ENCODE measurements around the gene IKZF2. TPM values are rescaled to one million over a fixed set of nuclear protein-coding genes. Genes with fewer than 3 reads are reported as not detected.

Gene IKZF2
- total and polyA plus RNA-seq, 10 of the 15 experiments (the other 5 are each of a cell fraction or from before 2014, with no cell fraction given), result 15.2 to 266 (median 87.2) TPM

GRCh38 chr2:213042262-213042661 lies 109.2 kb downstream of the IKZF2 start:
- BruUV-seq (replicated peaks), result no TSS peak
- peaks cover 15 to 32% of the 10 kb centered on the region in 2 experiments for H3K36me3 ChIP-seq (ENCODE audit: control insufficient read depth in 2 of 2, insufficient read depth in 2 of 2, low read length in 1 of 2)
- FAIRE-seq (no peak), ATAC-seq (no peak), DNase-seq (ENCODE audit: low read depth, low spot score) (no peak)
- no peak overlapping the region for H3K27ac ChIP-seq (ENCODE audit: control insufficient read depth, insufficient read depth)
- H4K20me1 ChIP-seq (ENCODE audit: control insufficient read depth, insufficient read depth), result no peaks in the 10 kb centered on the region
- H3K4me1 ChIP-seq (ENCODE audit: control insufficient read depth, insufficient read depth, low read length), result peaks cover 20% of the 10 kb centered on the region
- peaks cover 11% of the 10 kb centered on the region for H3K79me2 ChIP-seq (ENCODE audit: control insufficient read depth, insufficient read depth, low read length)
- no peak overlapping the region for H2AFZ ChIP-seq (ENCODE audit: control insufficient read depth, low read depth, low read length)
- H3K4me3 ChIP-seq, result no peak overlapping the region
- H3K27me3 ChIP-seq (replicated peaks in 1 of 2; ENCODE audit: control insufficient read depth in 2 of 2, insufficient read depth in 2 of 2, low read length in 1 of 2), result no peaks in the 10 kb centered on the region
- H3K9ac ChIP-seq (ENCODE audit: control insufficient read depth, insufficient read depth, low read length), result no peak overlapping the region
- ChIA-PET POLR2A (interaction anchor here (0.6 to 1.3 kb wide), 4 partner anchors 27 to 105 kb away, joined by 3 to 5 read pairs (median 3); no protein-coding TSS in a partner anchor), CTCF (interaction anchor here (0.5 to 1.5 kb wide), 5 partner anchors 23 to 203 kb away, joined by 3 to 4 read pairs (median 3); no protein-coding TSS in a partner anchor), RAD21 (ENCODE audit: unreplicated experiment) (interaction anchor here (0.8 to 1.4 kb wide), 4 partner anchors 13 to 108 kb away, joined by 3 to 4 read pairs (median 4); no protein-coding TSS in a partner anchor), SMC1A (ENCODE audit: uncharacterized antibody, unreplicated experiment) (interaction anchor here (0.9 to 1.4 kb wide), 8 partner anchors 9 to 107 kb away, joined by 3 to 8 read pairs (median 3); no protein-coding TSS in a partner anchor)
- 24% methylated on average over 4 of the region's 4 CpGs for WGBS (ENCODE audit: insufficient coverage, insufficient replicate concordance, low lambda C conversion rate, missing lambda C conversion rate)
- intact Hi-C loops (cut with micrococcal nuclease; ENCODE audit: unreplicated experiment) (no loop called here), in situ Hi-C loops (cut with MboI) (no loop called here)
- no peak overlapping the region for H3K4me2 ChIP-seq (ENCODE audit: control insufficient read depth, insufficient read depth)
- H3K9me3 ChIP-seq (replicated peaks; ENCODE audit: control insufficient read depth, insufficient read depth, low read length), result no peaks in the 10 kb centered on the region; the same call in 1 of the 3 replicates
- TF ChIP-seq BCLAF1 (IDR thresholded peaks at IDR 0.05) (no peak), FOXK2 (IDR thresholded peaks at IDR 0.05) (no peak), SMAD1 (IDR thresholded peaks at IDR 0.05; ENCODE audit: low read depth, partially characterized antibody) (no peak), ZBTB11 (CRISPR knock-in tag; IDR thresholded peaks at IDR 0.05) (no peak), CEBPB (IDR thresholded peaks at IDR 0.05; ENCODE audit: borderline replicate concordance in 1 of 2, low read depth in 2 of 2, low read length in 2 of 2) (no peak), EGR1 (IDR thresholded peaks at IDR 0.05; ENCODE audit: borderline replicate concordance in 1 of 2, low read depth in 2 of 2, low read length in 2 of 2) (no peak), SUPT20H (IDR thresholded peaks at IDR 0.05; ENCODE audit: borderline replicate concordance, control insufficient read depth, low read depth, low read length) (no peak), CBFB (IDR thresholded peaks at IDR 0.05; ENCODE audit: low read depth) (no peak), JUND (IDR thresholded peaks at IDR 0.05; ENCODE audit: low read depth, low read length) (no peak), CUX1 (IDR thresholded peaks at IDR 0.05; ENCODE audit: insufficient replicate concordance, low read depth, low read length) (no peak), TCF7 (IDR thresholded peaks at IDR 0.05; ENCODE audit: borderline replicate concordance) (no peak), SIX5 (IDR thresholded peaks at IDR 0.05; ENCODE audit: low read depth, low read length, severe bottlenecking) (no peak)

Data from GM12878 (cell line).